Globus pallidus (tissue), 1 donor: ENCODE data around the gene RHPN2.
"Not testable (repeated sequence)": the region's sequence is repeated elsewhere in the genome, so short reads cannot be mapped to it uniquely, and the experiment has no call there.

Experiments used
- DNase-seq: peaks from one replicate; pipeline ENCODE4 v3.0.0-alpha.2; 2015; ENCODE audit warnings: low spot score

RHPN2 gene

GRCh38 chr19:32976223-32976805, 88.4 kb downstream of the RHPN2 start:
- DNase-seq: peak; percentile 61

GRCh38 chr19:32971715-32972540, 92.8 kb downstream of the RHPN2 start, which contains the start of the genes CEP89 and FAAP24:
Gene CEP89 (minus strand): TSS chr19:32971958. CDS start chr19:32971874, 84 bp downstream.
Gene FAAP24 (plus strand): TSS chr19:32972242. CDS start chr19:32973197, 955 bp downstream.
- DNase-seq: peak; percentile 98

- no peak for DNase-seq
Measured at GRCh38 chr19:32971012-32971595, 93.6 kb downstream of the RHPN2 start.

- no peak for DNase-seq
Measured at GRCh38 chr19:32969549-32969948, 95.1 kb downstream of the RHPN2 start.

- no peak for DNase-seq
Measured at GRCh38 chr19:32966750-32967149, 97.9 kb downstream of the RHPN2 start.

- DNase-seq: no peak
Measured at GRCh38 chr19:32945260-32945659, 119.4 kb downstream of the RHPN2 start.

GRCh38 chr19:32941273-32941672, 123.4 kb downstream of the RHPN2 start:
- DNase-seq: not testable (repeated sequence)

GRCh38 chr19:32936065-32936464, 128.6 kb downstream of the RHPN2 start:
- no peak for DNase-seq

- no peak for DNase-seq
Measured at GRCh38 chr19:32935629-32936028, 129.1 kb downstream of the RHPN2 start.

- no peak for DNase-seq
Measured at GRCh38 chr19:32933571-32933970, 131.1 kb downstream of the RHPN2 start.

- no peak for DNase-seq
Measured at GRCh38 chr19:32930567-32930966, 134.1 kb downstream of the RHPN2 start.

GRCh38 chr19:32928806-32929205, 135.9 kb downstream of the RHPN2 start:
- no peak for DNase-seq
